B cell (primary cell): ENCODE measurements around the gene RERE.

Source experiments
- EZH2 ChIP-seq: IDR thresholded peaks from 2 replicates; pipeline ENCODE4 v1.6.1; 2012; ENCODE audit warnings: borderline replicate concordance, low read depth, mild to moderate bottlenecking, moderate library complexity, low read length; ENCODE audit not compliant: insufficient read depth, poor library complexity, severe bottlenecking
- TF ChIP-seq, protein P1 (sequence below): fragments of 200-600 bp; IDR thresholded peaks from one replicate; pipeline ENCODE4 v1.8.0; 2022; ENCODE audit warnings: antibody characterized with exemption, mild to moderate bottlenecking

DNA sequence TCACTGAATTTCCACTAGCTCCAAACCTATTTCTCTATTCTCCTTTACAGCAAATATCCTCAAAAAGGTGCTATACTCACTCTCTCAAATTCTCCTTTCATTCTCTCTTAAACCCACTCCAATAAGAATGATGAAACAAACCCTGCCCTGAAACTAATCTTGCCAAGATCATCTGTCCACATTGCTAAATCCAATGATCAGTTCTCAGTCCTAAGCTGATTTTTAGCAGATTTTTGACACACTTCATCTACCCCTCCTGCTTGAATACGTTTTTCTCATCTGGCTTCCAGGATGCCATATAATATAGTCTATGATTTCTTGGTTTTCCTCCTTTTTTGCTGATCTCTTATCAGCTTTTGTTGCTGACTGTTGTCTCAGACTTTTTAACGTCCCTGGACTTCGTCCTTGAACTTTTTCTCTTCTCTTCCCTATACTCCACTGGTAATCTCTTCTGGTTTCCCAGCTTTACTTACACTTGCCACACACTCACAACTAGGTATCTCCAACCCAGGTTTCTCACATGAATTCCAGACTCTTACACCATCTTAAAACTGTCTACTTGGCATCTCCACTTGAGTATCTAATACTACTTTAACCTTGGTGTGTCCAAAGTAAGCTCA, 35.3 kb downstream of the RERE start:
- TF ChIP-seq, protein P1, sequence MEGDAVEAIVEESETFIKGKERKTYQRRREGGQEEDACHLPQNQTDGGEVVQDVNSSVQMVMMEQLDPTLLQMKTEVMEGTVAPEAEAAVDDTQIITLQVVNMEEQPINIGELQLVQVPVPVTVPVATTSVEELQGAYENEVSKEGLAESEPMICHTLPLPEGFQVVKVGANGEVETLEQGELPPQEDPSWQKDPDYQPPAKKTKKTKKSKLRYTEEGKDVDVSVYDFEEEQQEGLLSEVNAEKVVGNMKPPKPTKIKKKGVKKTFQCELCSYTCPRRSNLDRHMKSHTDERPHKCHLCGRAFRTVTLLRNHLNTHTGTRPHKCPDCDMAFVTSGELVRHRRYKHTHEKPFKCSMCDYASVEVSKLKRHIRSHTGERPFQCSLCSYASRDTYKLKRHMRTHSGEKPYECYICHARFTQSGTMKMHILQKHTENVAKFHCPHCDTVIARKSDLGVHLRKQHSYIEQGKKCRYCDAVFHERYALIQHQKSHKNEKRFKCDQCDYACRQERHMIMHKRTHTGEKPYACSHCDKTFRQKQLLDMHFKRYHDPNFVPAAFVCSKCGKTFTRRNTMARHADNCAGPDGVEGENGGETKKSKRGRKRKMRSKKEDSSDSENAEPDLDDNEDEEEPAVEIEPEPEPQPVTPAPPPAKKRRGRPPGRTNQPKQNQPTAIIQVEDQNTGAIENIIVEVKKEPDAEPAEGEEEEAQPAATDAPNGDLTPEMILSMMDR = no peak
- no peak for TF ChIP-seq EZH2
